SK-N-MC (cell line): Measurements from ENCODE around the gene SLC35E4.

Source experiments
- EZH2 ChIP-seq: fragments of 200-600 bp; sonication (generic); IDR thresholded peaks from one replicate; pipeline ENCODE4 v1.6.1; 2017; ENCODE audit warnings: antibody characterized with exemption
- FOXP2 ChIP-seq: optimal IDR thresholded peaks from 2 replicates; pipeline ENCODE3; 2011; ENCODE audit warnings: mild to moderate bottlenecking, moderate library complexity; ENCODE audit not compliant: insufficient read depth; ENCODE audit errors: extremely low read length, control extremely low read depth
- POLR2AphosphoS5 ChIP-seq: IDR thresholded peaks from 2 replicates; pipeline ENCODE4 v1.6.1; 2012; ENCODE audit warnings: mild to moderate bottlenecking, low read depth, low read length, borderline replicate concordance

GRCh38 chr22:30694640-30695350 is 59.2 kb downstream of the SLC35E4 start, which contains the start of gene OSBP2:
- TF ChIP-seq EZH2 (no peak), POLR2AphosphoS5 (no peak), FOXP2 (no peak)
